ENCODE results near the gene LCNL1. TPM values are rescaled to one million over a fixed set of nuclear protein-coding genes. Genes with fewer than 3 reads are reported as not detected.

LCNL1 gene
- total RNA-seq, 2 donors from 2014 or later, result not detected

DNA sequence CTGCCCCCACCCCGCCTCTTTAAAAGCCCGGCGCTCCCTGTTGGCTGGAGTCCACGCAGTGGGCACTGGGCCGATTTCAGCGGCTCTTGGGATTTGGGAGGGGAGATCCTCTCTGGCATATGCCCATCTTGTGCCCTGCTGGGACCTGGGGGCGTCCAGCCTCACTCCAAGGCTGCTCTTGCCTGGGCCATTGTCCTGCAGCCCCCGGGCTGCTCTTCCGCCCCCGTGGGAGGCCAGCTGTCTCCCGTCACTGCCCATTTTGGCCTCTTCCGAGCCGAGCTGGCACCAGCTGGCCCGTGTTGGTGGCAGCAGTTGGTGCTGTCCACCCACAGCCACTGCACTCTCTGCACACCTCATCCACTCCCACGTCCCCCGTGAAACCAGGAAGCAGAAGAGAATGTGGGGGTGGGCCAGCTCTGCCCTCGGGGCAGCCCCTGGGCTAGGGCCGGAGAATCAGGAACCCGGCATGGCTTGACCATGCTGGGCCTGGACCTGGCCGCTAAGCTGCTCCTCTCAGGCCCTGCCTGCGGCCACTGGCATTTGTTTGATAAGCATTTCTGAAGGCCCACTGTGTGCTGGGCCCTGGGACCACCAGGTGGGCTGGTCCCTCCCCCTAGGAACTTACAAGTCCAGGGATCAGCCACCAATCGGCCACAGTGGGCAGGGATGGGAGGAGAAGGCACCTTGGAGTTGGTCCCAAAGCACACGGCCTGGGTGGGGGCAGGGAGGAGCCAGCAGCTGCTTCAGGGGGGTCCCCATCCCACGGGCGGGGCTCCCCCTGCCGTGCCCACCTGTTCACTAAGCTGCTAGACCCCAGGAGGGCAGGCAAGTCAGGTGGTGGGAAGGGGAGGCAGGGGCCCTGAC is 35.5 kb upstream of the LCNL1 start:
- Histone ChIP-seq H3K9me3 (no peaks in the 10 kb centered on the region), H3K36me3 (replicated peaks in 1 of 2; ENCODE audit: insufficient read depth in 1 of 2, low read depth in 2 of 2) (peaks cover 1 to 4% of the 10 kb centered on the region in 2 donors), H3K27me3 (no peaks in the 10 kb centered on the region), H3K4me1 (peaks cover 66% of the 10 kb centered on the region), H3K27ac (peak overlapping the region in 2 of 4 donors; percentile 42 to 91), H3K4me3 (no peak overlapping the region)
- intact Hi-C loops (cut with DNase I), result loop anchor here (10.0 kb wide), 1 partner anchor 92 kb away; the partner anchor contains the start of gene MAMDC4
- TF ChIP-seq, protein P1, sequence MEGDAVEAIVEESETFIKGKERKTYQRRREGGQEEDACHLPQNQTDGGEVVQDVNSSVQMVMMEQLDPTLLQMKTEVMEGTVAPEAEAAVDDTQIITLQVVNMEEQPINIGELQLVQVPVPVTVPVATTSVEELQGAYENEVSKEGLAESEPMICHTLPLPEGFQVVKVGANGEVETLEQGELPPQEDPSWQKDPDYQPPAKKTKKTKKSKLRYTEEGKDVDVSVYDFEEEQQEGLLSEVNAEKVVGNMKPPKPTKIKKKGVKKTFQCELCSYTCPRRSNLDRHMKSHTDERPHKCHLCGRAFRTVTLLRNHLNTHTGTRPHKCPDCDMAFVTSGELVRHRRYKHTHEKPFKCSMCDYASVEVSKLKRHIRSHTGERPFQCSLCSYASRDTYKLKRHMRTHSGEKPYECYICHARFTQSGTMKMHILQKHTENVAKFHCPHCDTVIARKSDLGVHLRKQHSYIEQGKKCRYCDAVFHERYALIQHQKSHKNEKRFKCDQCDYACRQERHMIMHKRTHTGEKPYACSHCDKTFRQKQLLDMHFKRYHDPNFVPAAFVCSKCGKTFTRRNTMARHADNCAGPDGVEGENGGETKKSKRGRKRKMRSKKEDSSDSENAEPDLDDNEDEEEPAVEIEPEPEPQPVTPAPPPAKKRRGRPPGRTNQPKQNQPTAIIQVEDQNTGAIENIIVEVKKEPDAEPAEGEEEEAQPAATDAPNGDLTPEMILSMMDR (IDR thresholded peaks at IDR 0.05), result no peak
- no peak for TF ChIP-seq POLR2A (IDR thresholded peaks at IDR 0.05)
- no peak for ATAC-seq
- WGBS, 2 donors, result 53 to 61% methylated on average over 10 to 26 of the region's 26 CpGs
- no peak for DNase-seq

DNA sequence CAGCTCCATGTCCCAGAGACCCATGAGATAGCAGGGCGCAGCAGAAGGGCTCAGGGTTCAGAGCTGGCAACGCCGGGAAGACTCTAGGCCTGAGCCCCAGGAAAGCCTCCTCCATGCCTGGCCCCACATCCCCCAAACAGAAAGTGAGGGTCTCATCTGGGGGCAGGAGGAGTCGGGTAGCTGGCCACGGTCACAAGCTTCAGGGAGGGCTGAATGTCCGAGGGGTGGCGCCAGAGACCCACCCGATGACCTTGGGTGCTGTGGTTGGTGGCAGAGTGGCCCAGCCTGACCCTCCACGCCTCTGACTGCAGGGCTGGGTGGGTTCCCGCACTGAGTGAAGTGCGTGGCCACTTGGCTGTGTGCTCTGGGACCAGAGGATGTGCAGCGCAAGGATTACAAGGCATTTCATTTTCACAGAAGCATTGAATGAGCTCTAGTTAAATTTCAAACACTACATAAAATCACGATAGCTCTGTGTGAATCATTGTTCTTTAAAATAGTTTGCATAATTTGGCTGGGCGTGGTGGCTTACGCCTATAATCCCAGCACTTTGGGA is 34.8 kb upstream of the LCNL1 start:
- intact Hi-C loops (cut with DNase I), result loop anchor here (10.0 kb wide), 1 partner anchor 93 kb away; the partner anchor contains the start of gene MAMDC4

DNA sequence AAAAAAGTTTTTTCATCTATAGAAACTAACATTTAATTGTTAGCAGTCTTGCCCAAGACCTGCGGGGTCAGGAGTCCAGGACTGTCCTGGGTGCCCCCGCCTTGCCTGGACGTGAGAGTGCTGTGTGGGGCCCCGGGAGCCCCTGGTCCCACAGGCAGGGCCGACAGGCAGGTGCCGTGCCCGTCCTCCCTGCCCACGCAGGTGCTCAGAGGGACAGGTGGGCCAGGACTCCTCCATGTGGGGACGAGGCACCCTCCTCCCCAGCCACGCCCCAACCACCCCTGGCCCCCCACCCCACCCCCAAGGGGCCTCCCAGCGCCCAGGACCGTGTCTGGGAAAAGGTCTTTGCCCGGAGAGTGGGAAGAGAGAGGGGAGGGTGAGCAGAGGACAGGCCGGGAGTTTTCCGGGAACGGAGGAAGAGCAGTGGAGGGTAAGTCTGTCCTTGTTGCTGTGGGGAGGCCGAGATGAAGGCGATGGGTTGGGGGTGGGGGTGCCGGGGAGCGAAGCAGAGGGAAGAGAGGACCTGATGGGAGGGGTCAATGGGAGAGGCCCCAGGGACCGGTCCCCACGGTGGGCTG is 33.5 kb upstream of the LCNL1 start:
- intact Hi-C loops (cut with DNase I), result loop anchor here (10.0 kb wide), 1 partner anchor 95 kb away; the partner anchor contains the start of gene MAMDC4
- H3K9me3 ChIP-seq, result no peaks in the 10 kb centered on the region
- peak overlapping the region; percentile 87 to 92 (median 92) for H3K27ac ChIP-seq
- peak overlapping the region in 1 of 2 donors; percentile 37 for H3K4me3 ChIP-seq
- no peaks in the 10 kb centered on the region for H3K27me3 ChIP-seq
- ATAC-seq (peak; percentile 3), DNase-seq (no peak)
- no peaks in the 10 kb centered on the region for H3K36me3 ChIP-seq (replicated peaks in 1 of 2; ENCODE audit: insufficient read depth in 1 of 2, low read depth in 2 of 2)
- peaks cover 52% of the 10 kb centered on the region for H3K4me1 ChIP-seq
- 5 to 12% methylated on average over 12 to 22 of the region's 22 CpGs for WGBS, 2 donors
- no peak for TF ChIP-seq POLR2A (IDR thresholded peaks at IDR 0.05)
- TF ChIP-seq, protein P1 (IDR thresholded peaks at IDR 0.05), result no peak

More for the DNA sequence above, 34.8 kb upstream of the LCNL1 start:
- Histone ChIP-seq H3K27ac (peak overlapping the region in 2 of 4 donors; percentile 42 to 91), H3K4me3 (no peak overlapping the region), H3K9me3 (no peaks in the 10 kb centered on the region), H3K4me1 (peaks cover 61% of the 10 kb centered on the region), H3K27me3 (no peaks in the 10 kb centered on the region), H3K36me3 (replicated peaks in 1 of 2; ENCODE audit: insufficient read depth in 1 of 2, low read depth in 2 of 2) (no peaks in the 10 kb centered on the region)
- WGBS, 2 donors, result 41 to 58% methylated on average over 8 to 15 of the region's 15 CpGs
- ATAC-seq (no peak), DNase-seq (peak in 1 of 4 donors; percentile 50)
- TF ChIP-seq, protein P1 (IDR thresholded peaks at IDR 0.05), result peak in 4 of 7 experiments; percentile 21 to 34 (median 28)
- no peak for TF ChIP-seq POLR2A (IDR thresholded peaks at IDR 0.05)

DNA sequence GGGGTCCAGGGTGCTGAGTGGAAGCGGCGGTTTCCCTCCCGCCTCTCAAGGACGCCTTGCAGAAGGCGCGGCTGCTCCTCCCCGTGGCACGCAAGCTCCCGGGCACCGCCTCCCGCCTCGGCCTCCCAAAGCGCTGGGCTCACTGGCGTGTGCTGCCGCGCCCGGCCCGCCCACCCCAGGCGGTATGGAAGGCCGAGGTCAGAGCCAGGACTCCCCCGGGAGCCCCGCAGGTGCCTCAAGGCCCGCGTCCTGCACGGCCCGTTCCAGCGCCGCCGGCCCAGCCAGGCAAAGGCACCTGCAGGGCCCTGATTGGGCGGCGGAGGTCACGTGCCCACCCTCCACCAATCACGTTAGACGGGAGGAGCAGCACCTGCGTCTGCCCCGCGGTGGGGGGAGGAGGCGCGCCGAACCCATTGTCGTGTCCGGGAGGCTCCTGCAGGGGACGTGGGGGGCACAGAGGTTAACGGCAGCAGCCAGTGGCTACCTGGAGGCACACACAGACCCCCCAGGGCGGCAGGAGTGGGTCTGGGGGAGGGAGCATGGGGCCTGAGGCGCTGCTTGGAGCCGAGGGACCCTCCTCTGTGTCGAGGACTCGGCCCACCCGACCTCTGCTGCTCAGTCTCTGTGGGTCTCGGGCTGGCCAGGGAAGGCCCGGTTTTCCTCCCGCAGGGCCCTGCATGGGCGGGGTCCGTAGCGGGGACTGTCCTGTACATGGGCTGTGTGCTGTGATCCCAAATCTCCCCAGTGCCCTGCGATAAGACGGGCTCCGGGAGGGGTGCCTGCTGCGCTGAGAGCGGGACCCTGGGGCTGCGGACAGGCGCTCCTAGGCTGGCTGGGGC is 32.8 kb upstream of the LCNL1 start:
- Histone ChIP-seq H3K36me3 (replicated peaks in 1 of 2; ENCODE audit: insufficient read depth in 1 of 2, low read depth in 2 of 2) (no peaks in the 10 kb centered on the region), H3K27ac (peak overlapping the region; percentile 87 to 92 (median 92)), H3K27me3 (no peaks in the 10 kb centered on the region), H3K4me1 (peaks cover 48% of the 10 kb centered on the region), H3K9me3 (no peaks in the 10 kb centered on the region), H3K4me3 (peak overlapping the region in 1 of 2 donors; percentile 37)
- TF ChIP-seq, protein P1 (IDR thresholded peaks at IDR 0.05), result peak in 4 of 7 experiments; percentile 29 to 63 (median 44)
- peak; percentile 68 to 81 (median 80) for TF ChIP-seq POLR2A (IDR thresholded peaks at IDR 0.05)
- ATAC-seq (peak; percentile 93), DNase-seq (peak; percentile 97)
- intact Hi-C loops (cut with DNase I), result loop anchor here (5.0 to 10.0 kb wide), 2 partner anchors 72 to 95 kb away; partner anchors contain the start of gene MAMDC4
- WGBS, 2 donors, result 1 to 2% methylated on average over 11 to 48 of the region's 63 CpGs
